Glomerular endothelial cell (primary cell): ENCODE data around the gene RHBDD3. TPM values are rescaled to one million over a fixed set of nuclear protein-coding genes. Genes with fewer than 3 reads are reported as not detected.
"Not testable (repeated sequence)": the region's sequence is repeated elsewhere in the genome, so short reads cannot be mapped to it uniquely, and the experiment has no call there.

Experiments
- DNase-seq: peaks from one replicate; pipeline ENCODE4 v3.0.0-alpha.2; 2011; ENCODE audit warnings: low read depth, low spot score; ENCODE audit errors: extremely low read depth
- total RNA-seq: library from RNA; depleted of rRNA; stranded (reverse); fragments of >200 nt; gene quantifications from 2 replicates; pipeline ENCODE4 v1.2.3, GENCODE V29; 2015

RHBDD3 gene
- total RNA-seq, 1 donor from 2014 or later = 43.1 TPM

GRCh38 chr22:29253561-29254285, 14.1 kb downstream of the RHBDD3 start:
- no peak for DNase-seq

- no peak for DNase-seq
Measured at GRCh38 chr22:29251981-29252911, 15.5 kb downstream of the RHBDD3 start.

- no peak for DNase-seq
Measured at GRCh38 chr22:29251265-29251664, 16.5 kb downstream of the RHBDD3 start.

- not testable (repeated sequence) for DNase-seq
Measured at GRCh38 chr22:29247891-29248290, 19.9 kb downstream of the RHBDD3 start.

GRCh38 chr22:29245626-29246385, 22.0 kb downstream of the RHBDD3 start:
- no peak for DNase-seq

- no peak for DNase-seq
Measured at GRCh38 chr22:29244785-29245625, 22.8 kb downstream of the RHBDD3 start.

GRCh38 chr22:29243874-29244446, 23.8 kb downstream of the RHBDD3 start:
- no peak for DNase-seq

- DNase-seq = not testable (repeated sequence)
Measured at GRCh38 chr22:29240481-29240880, 27.3 kb downstream of the RHBDD3 start.

- no peak for DNase-seq
Measured at GRCh38 chr22:29233277-29233877, 34.4 kb downstream of the RHBDD3 start.

GRCh38 chr22:29231971-29232959, 35.5 kb downstream of the RHBDD3 start:
- DNase-seq = no peak

GRCh38 chr22:29230972-29231875, 36.6 kb downstream of the RHBDD3 start:
- DNase-seq = no peak

- DNase-seq = no peak
Measured at GRCh38 chr22:29226351-29226981, 41.3 kb downstream of the RHBDD3 start.

- DNase-seq = no peak
Measured at GRCh38 chr22:29225422-29226090, 42.2 kb downstream of the RHBDD3 start.

GRCh38 chr22:29224859-29225410, 42.8 kb downstream of the RHBDD3 start:
- no peak for DNase-seq

GRCh38 chr22:29224121-29224858, 43.5 kb downstream of the RHBDD3 start:
- no peak for DNase-seq
